ENCODE results near the gene GTSE1.

Gene GTSE1

GRCh38 chr22:46350121-46350520, 53.5 kb downstream of the GTSE1 start:
- H3K36me3 Mint-ChIP-seq (ENCODE audit: insufficient read depth): peaks cover 56% of the 10 kb centered on the region

GRCh38 chr22:46350646-46351045, 54.0 kb downstream of the GTSE1 start:
- peaks cover 59% of the 10 kb centered on the region for H3K36me3 Mint-ChIP-seq (ENCODE audit: insufficient read depth)
- ATAC-seq (replicated peaks): no peak
- H3K9me3 Mint-ChIP-seq: no peaks in the 10 kb centered on the region
- H3K4me3 Mint-ChIP-seq: no peak overlapping the region
- H3K27ac Mint-ChIP-seq: no peak overlapping the region
- no peaks in the 10 kb centered on the region for H3K27me3 Mint-ChIP-seq
- H3K4me1 Mint-ChIP-seq (ENCODE audit: low read depth in 2 of 2): peaks cover 4 to 10% of the 10 kb centered on the region in 2 donors
- no peak for DNase-seq

More at GRCh38 chr22:46350121-46350520, 53.5 kb downstream of the GTSE1 start:
- ATAC-seq (replicated peaks): no peak
- Mint-ChIP-seq H3K4me1 (ENCODE audit: low read depth in 2 of 2) (peaks cover 0 to 6% of the 10 kb centered on the region in 2 donors), H3K27ac (no peak overlapping the region), H3K9me3 (no peaks in the 10 kb centered on the region), H3K27me3 (no peaks in the 10 kb centered on the region), H3K4me3 (no peak overlapping the region)
- no peak for DNase-seq

GRCh38 chr22:46351131-46351735, 54.6 kb downstream of the GTSE1 start:
- no peaks in the 10 kb centered on the region for H3K9me3 Mint-ChIP-seq
- H3K4me1 Mint-ChIP-seq (ENCODE audit: low read depth in 2 of 2): peaks cover 4 to 13% of the 10 kb centered on the region in 2 donors
- no peak overlapping the region for H3K4me3 Mint-ChIP-seq
- H3K36me3 Mint-ChIP-seq (ENCODE audit: insufficient read depth): peaks cover 54% of the 10 kb centered on the region
- DNase-seq (no peak), ATAC-seq (replicated peaks) (no peak)
- no peaks in the 10 kb centered on the region for H3K27me3 Mint-ChIP-seq
- H3K27ac Mint-ChIP-seq: no peak overlapping the region

- H3K9me3 Mint-ChIP-seq: no peaks in the 10 kb centered on the region
- no peak for ATAC-seq (replicated peaks)
- peaks cover 50% of the 10 kb centered on the region for H3K36me3 Mint-ChIP-seq (ENCODE audit: insufficient read depth)
Observed at GRCh38 chr22:46351767-46352166, 55.1 kb downstream of the GTSE1 start.

GRCh38 chr22:46352276-46352675, 55.6 kb downstream of the GTSE1 start:
- Mint-ChIP-seq H3K9me3 (no peaks in the 10 kb centered on the region), H3K27ac (peak overlapping the region in 1 of 2 donors; percentile 8), H3K36me3 (ENCODE audit: insufficient read depth) (peaks cover 50% of the 10 kb centered on the region), H3K4me1 (ENCODE audit: low read depth in 2 of 2) (peaks cover 4 to 10% of the 10 kb centered on the region in 2 donors), H3K27me3 (no peaks in the 10 kb centered on the region), H3K4me3 (no peak overlapping the region)
- DNase-seq: no peak
- ATAC-seq (replicated peaks): no peak

More at GRCh38 chr22:46351767-46352166, 55.1 kb downstream of the GTSE1 start:
- H3K27me3 Mint-ChIP-seq: no peaks in the 10 kb centered on the region
- no peak for DNase-seq
- H3K27ac Mint-ChIP-seq: no peak overlapping the region
- peaks cover 4 to 12% of the 10 kb centered on the region in 2 donors for H3K4me1 Mint-ChIP-seq (ENCODE audit: low read depth in 2 of 2)
- H3K4me3 Mint-ChIP-seq: no peak overlapping the region

- peaks cover 49% of the 10 kb centered on the region for H3K36me3 Mint-ChIP-seq (ENCODE audit: insufficient read depth)
- ATAC-seq (replicated peaks): no peak
- H3K4me3 Mint-ChIP-seq: no peak overlapping the region
- no peaks in the 10 kb centered on the region for H3K27me3 Mint-ChIP-seq
- peak overlapping the region in 1 of 2 donors; percentile 8 for H3K27ac Mint-ChIP-seq
- H3K4me1 Mint-ChIP-seq (ENCODE audit: low read depth in 2 of 2): peaks cover 4 to 10% of the 10 kb centered on the region in 2 donors
- no peaks in the 10 kb centered on the region for H3K9me3 Mint-ChIP-seq
- no peak for DNase-seq
Observed at GRCh38 chr22:46352691-46353386, 56.2 kb downstream of the GTSE1 start.

- peaks cover 41% of the 10 kb centered on the region for H3K36me3 Mint-ChIP-seq (ENCODE audit: insufficient read depth)
- no peaks in the 10 kb centered on the region for H3K9me3 Mint-ChIP-seq
- no peak overlapping the region for H3K4me3 Mint-ChIP-seq
- ATAC-seq (replicated peaks) (no peak), DNase-seq (no peak)
- H3K4me1 Mint-ChIP-seq (ENCODE audit: low read depth in 2 of 2): peaks cover 4 to 10% of the 10 kb centered on the region in 2 donors
- no peaks in the 10 kb centered on the region for H3K27me3 Mint-ChIP-seq
- no peak overlapping the region for H3K27ac Mint-ChIP-seq
Observed at GRCh38 chr22:46353483-46354105, 56.9 kb downstream of the GTSE1 start.

GRCh38 chr22:46354176-46354992, 57.7 kb downstream of the GTSE1 start:
- Mint-ChIP-seq H3K4me3 (no peak overlapping the region), H3K9me3 (no peaks in the 10 kb centered on the region), H3K27me3 (no peaks in the 10 kb centered on the region), H3K27ac (no peak overlapping the region), H3K36me3 (ENCODE audit: insufficient read depth) (peaks cover 34% of the 10 kb centered on the region), H3K4me1 (ENCODE audit: low read depth in 2 of 2) (peaks cover 4 to 13% of the 10 kb centered on the region in 2 donors)
- no peak for ATAC-seq (replicated peaks)
- DNase-seq: no peak

- no peak for DNase-seq
Observed at GRCh38 chr22:46354993-46355305, 58.3 kb downstream of the GTSE1 start.

GRCh38 chr22:46355369-46355995, 58.8 kb downstream of the GTSE1 start:
- no peak overlapping the region for H3K4me3 Mint-ChIP-seq
- peak; percentile 66 to 70 (median 66) for DNase-seq
- no peaks in the 10 kb centered on the region for H3K9me3 Mint-ChIP-seq
- peak overlapping the region in 1 of 2 donors; percentile 68 for H3K27ac Mint-ChIP-seq
- H3K27me3 Mint-ChIP-seq: no peaks in the 10 kb centered on the region
- peak; percentile 68 for ATAC-seq (replicated peaks)
- H3K4me1 Mint-ChIP-seq (ENCODE audit: low read depth in 2 of 2): peaks cover 4 to 13% of the 10 kb centered on the region in 2 donors
- H3K36me3 Mint-ChIP-seq (ENCODE audit: insufficient read depth): peaks cover 26% of the 10 kb centered on the region

More at GRCh38 chr22:46354993-46355305, 58.3 kb downstream of the GTSE1 start:
- H3K4me1 Mint-ChIP-seq (ENCODE audit: low read depth in 2 of 2): peaks cover 4 to 13% of the 10 kb centered on the region in 2 donors
- H3K27me3 Mint-ChIP-seq: no peaks in the 10 kb centered on the region
- no peak overlapping the region for H3K27ac Mint-ChIP-seq
- no peaks in the 10 kb centered on the region for H3K9me3 Mint-ChIP-seq
- ATAC-seq (replicated peaks): no peak
- H3K4me3 Mint-ChIP-seq: no peak overlapping the region
- H3K36me3 Mint-ChIP-seq (ENCODE audit: insufficient read depth): peaks cover 28% of the 10 kb centered on the region

GRCh38 chr22:46355996-46356471, 59.4 kb downstream of the GTSE1 start:
- Mint-ChIP-seq H3K4me3 (no peak overlapping the region), H3K27me3 (no peaks in the 10 kb centered on the region), H3K36me3 (ENCODE audit: insufficient read depth) (peaks cover 21% of the 10 kb centered on the region), H3K27ac (peak overlapping the region in 1 of 2 donors; percentile 68), H3K4me1 (ENCODE audit: low read depth in 2 of 2) (peaks cover 4 to 10% of the 10 kb centered on the region in 2 donors), H3K9me3 (no peaks in the 10 kb centered on the region)
- DNase-seq: no peak
- no peak for ATAC-seq (replicated peaks)

GRCh38 chr22:46356496-46357480, 60.1 kb downstream of the GTSE1 start:
- Mint-ChIP-seq H3K27me3 (no peaks in the 10 kb centered on the region), H3K36me3 (ENCODE audit: insufficient read depth) (peaks cover 14% of the 10 kb centered on the region), H3K27ac (no peak overlapping the region), H3K4me3 (no peak overlapping the region), H3K4me1 (ENCODE audit: low read depth in 2 of 2) (peaks cover 4 to 10% of the 10 kb centered on the region in 2 donors), H3K9me3 (no peaks in the 10 kb centered on the region)
- ATAC-seq (replicated peaks) (no peak), DNase-seq (no peak)

All from effector memory CD8-positive, alpha-beta T cell (primary cell).